CD4-positive, alpha-beta T cell treated with Interleukin-1 beta for 1 hour (primary cell): ENCODE results near the gene CTXN1.
A peak's percentile ranks its signal among the peaks of the same experiment; 100 is the strongest.
"Not testable (repeated sequence)": the region's sequence is repeated elsewhere in the genome, so short reads cannot be mapped to it uniquely, and the experiment has no call there.

Experiments
- DNase-seq, 2 donors: peaks; one replicate each; pipeline ENCODE4 v3.0.0-alpha.2; 2020 to 2022

The CTXN1 gene

DNA sequence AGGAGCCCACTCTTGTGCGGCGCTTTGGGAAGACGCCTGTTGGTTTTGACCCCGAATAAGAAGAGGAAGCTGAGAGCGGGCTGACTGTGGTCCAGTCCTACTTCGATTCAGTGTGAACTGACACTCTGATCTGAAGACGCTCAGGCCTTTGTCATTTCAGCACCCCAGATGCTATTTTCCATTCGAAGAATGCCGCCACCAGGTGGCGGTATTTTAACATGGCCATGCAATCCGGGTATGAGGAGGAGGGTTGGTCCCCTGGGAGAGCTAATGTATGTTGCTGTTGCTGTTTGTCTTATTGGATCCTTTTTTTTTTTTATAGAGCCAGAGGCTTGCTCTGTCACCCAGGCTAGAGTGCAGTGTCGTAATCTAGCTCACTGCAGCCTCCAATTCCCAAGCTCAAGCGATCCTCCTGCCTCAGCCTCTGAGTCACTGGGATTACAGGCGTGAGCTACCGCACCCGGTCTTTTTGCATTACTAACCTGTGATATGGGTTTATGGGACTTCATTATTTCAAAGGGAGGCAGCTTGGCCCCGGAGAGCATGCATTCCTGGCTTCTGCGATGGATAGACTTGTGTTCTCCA is 18.3 kb upstream of the CTXN1 start:
- DNase-seq, result peak; percentile 86 to 88

DNA sequence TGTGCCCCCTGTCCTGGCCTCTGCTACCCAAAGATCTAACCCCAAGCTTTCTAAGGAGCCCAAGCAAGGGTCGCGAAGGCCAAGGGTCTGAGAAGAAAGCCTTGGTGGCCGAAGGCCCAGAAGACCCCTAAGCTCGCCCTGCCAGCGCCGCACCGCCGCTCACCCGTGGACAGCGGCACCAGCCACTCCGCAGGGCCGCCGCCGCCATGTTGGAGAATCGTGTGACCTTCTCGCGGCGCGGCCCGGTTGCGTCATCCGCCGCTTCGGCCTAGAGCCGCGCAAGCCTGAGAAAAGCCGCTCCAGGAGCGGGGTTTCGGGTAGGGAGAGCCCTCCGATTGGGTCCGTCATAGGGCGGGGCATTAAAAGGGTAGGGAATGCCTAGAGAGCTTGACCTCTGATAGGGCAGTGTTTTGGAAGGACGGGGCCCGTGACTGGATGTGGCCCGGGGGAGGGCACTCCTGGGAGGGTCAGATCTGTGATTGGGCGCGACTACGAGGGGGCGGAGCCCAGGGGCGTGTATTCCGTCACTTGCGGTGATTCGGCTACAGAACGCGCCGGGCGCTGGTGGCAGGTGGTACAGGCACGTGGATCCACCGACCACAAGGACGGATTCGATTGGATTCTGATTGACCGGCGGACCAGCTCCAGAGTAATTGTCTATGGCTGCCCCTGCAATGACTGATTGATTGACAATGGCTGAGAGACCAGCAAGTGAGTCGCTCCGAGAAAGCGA is 17.7 kb upstream of the CTXN1 start, which contains the start of gene TIMM44:
Gene TIMM44 (minus strand): TSS at position 223 of the 733 bp plus-strand sequence. CDS start 15 bp downstream, at position 208.
- peak; percentile 99 for DNase-seq

- no peak for DNase-seq
Measured at GRCh38 chr19:7942981-7943443, 17.1 kb upstream of the CTXN1 start.

DNA sequence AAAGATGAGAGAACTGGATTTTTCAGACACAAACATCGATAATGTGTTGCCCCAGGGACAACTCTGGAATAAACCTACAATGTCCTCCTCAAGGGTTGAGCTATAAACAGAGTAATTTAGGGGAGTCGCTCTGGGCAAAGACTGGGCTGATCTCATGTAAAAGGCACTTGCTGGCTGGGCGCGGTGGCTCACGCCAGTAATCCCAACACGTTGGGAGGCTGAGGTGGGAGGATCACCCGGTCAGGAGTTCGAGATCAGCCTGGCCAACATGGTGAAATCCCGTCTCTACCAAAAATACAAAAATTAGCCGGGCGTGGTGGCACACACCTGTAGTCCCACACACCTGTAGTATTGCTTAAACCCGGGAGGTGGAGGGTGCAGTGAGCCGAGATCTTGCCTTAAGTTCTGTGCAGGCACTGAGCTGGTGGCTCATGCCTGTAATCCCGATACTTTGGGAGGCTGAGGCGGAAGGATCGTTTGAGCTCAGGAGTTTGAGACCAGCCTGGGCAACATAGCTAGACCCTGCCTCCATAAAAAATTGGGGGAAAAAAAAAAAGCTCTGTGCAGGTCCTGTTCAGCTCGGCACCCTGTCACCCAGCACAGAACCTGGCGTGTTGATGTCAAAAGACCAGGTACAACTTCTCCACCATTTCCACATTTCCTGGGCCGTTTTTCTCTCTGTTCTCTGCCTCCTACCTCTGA is 16.1 kb upstream of the CTXN1 start:
- DNase-seq, result no peak

DNA sequence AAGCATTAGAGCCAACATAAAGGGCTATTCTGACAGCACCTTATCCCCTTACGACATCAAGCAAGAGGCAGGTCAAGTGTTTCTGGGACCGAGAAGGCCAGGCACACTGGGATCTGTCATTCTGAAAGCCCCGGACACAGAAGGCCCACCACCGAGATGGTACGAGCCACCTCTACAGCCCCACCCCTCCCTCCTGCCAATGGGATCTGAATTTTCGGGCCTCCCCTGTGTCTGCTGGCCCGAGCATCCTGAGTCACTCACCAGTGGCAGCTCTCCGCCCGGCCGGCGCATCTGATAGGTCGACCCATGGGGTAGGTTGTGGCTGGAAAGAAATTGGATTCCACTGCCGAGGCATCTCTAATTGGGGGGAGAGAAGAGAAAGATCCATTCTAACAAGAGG is 14.9 kb upstream of the CTXN1 start:
- DNase-seq, result no peak

- DNase-seq, result no peak
Measured at GRCh38 chr19:7934766-7935165, 8.8 kb upstream of the CTXN1 start.

DNA sequence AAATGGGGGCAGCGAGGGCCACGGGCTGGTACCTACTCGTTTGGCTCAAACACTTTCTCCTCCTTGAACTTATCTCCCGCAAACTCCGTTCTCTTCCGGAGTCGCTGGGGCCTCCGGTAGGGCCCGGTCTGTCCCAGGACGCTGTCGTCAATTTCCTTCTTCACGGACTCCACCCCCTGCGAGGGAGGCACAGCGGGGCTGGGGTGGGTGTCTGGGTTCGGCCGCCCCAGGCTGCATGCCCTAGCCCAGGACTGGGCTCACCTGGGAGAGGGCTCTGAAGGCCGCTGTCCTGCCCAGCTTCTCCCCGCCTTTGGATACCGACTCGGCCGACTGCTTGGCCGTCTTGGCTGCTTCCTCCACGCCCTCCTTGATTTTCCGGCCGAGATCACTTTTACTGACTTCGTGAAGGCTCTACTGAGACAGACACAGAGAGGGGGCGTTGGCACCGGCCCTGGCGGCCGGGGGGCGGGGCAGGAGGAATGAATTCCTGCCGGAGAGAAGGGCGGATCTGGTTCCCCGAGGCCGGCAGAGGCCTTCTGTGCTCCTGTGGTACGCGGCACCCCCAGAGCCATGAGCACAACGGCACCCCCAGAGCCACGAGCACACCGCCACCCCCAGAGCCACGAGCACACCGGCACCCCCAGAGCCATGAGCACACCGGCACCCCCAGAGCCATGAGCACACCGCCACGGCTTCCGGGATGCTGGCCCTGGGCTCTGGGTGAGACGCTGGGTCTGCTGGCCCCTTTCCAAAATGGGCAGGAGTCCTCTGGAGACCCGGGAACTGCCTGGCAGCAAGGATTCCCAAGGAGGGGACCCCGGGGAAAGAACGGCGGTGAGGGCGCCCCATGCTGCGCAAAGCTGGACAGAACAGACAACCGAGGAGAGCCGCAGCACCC is 8.1 kb upstream of the CTXN1 start:
- no peak for DNase-seq

DNA sequence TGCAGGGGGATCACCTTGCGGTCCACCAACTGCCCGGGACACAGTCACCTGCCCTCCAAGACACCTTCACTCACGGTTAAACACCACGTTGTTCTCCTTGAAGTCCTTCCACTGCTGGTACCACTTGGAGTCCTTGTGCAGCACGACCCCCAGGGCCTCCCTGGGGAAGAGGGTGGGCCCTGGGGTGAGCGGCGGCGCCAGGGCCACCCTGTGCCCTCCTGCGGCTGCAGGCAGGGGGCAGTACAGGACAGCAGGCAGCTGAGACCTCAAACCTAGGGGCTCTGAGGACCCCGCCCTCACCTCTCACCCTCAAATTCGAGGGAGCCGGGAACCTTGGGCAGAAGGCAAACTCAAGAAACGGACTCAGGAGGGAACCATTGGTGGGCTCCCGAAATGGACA is 7.5 kb upstream of the CTXN1 start:
- no peak for DNase-seq

- DNase-seq, result no peak
Measured at GRCh38 chr19:7932930-7933300, 7.0 kb upstream of the CTXN1 start.

- DNase-seq, result no peak
Measured at GRCh38 chr19:7932276-7932929, 6.5 kb upstream of the CTXN1 start.

DNA sequence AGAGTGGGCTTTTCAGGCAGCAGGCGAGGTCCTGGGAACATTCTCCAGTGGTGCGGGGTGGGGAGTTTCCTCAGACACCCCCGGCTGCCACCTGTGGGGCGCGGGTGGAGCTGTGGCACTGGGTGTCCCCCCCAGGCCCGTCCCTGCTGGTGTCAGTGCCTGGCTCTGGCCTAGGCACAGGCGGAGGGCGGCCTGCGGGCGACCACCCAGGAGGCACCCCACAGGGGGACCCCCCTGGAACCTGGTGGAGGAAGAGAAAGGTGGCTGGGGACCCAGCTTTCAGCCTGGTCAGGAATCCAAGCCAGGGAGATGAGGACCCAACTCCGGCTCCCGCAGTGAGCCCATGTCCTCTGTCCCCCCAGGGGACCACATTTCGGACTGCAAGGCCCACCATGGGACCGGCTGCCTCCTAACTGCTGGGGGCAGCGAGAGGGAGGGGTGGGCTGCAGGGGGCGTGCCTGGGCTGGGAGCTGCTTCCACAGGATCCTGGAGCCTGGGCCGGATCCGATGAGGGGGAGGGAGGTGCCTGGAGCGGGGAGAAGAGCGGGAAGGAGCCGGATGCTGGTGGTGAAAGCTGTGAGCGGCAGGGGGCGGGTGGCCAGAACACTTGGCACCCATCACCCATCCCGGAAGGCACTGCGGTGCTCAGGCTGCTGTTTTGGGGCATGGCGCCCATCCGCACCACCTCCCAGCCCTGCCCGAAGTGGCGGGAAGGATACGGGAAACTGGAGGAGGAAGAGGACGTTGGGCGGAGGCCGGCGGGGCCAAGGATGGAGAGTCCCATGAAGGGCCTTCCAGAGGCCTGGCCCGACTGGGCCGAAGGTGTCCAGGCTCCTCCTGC is 5.5 kb upstream of the CTXN1 start:
- DNase-seq, result no peak

GRCh38 chr19:7930765-7931164 is 4.8 kb upstream of the CTXN1 start:
- no peak for DNase-seq

- not testable (repeated sequence) for DNase-seq
Measured at GRCh38 chr19:7930030-7930429, 4.1 kb upstream of the CTXN1 start.

GRCh38 chr19:7928741-7929701 is 3.1 kb upstream of the CTXN1 start:
- peak; percentile 77 to 78 for DNase-seq

DNA sequence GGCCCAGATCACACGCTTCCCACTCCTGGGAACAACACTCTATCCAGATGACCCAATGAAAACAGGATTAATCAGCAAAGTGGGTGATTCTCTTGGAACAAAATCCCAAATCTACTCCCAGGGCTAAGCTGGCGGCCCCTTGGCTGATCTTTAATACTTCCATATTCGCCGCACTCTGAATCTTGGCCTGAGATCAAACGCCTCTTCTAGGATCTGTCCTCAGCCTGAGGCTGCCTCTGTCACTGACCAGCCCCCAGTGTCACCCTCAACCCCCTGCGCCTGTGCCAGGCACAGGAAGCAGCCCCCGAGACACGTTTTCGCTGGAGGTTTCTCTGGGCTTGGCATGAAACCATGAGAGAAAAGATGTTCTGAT is 2.4 kb upstream of the CTXN1 start:
- DNase-seq, result no peak

DNA sequence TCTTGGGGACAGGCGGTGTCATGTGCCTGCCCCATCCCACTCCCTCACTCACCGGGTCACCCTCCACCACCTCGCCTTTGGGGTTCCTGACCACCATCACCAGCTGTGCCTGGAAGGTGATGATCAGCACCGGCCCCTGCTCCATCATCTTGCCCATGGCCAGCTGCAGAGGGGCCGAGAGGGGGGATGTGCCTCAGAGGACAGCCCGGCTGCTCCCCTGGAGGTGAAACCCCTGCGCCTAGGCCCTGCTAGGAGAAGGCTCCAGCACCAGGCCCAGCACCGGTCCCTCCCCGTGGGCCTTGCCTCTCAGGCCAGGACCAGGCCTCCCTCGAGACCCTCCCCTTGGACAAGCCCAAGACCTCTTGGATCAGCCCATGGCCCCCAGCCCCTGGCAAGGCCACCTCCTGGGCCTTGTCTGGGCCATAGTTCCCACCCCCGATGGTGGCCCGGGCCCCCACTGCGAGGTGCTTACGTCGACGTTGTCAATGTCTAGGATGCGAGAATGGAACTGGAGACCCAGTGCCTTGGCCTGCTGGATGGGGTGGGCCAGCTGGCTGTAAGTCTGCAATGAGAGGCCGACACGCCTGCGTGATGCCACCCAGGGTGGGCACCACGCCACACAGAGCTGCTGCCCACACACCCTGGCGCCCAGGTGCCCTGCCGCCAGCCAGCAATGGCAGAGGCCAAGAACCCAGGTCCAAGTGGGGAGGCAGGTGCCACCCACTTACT is 1.8 kb upstream of the CTXN1 start:
- DNase-seq, result no peak

- no peak for DNase-seq
Measured at GRCh38 chr19:7926727-7927604, 1.0 kb upstream of the CTXN1 start.

- DNase-seq, result peak; percentile 77 to 81
Measured at GRCh38 chr19:7925171-7925851, 624 bp downstream of the CTXN1 start.
